ENCODE measurements around the gene CALN1.
"Not testable (repeated sequence)": the region's sequence is repeated elsewhere in the genome, so short reads cannot be mapped to it uniquely, and the experiment has no call there.

The CALN1 gene

DNA sequence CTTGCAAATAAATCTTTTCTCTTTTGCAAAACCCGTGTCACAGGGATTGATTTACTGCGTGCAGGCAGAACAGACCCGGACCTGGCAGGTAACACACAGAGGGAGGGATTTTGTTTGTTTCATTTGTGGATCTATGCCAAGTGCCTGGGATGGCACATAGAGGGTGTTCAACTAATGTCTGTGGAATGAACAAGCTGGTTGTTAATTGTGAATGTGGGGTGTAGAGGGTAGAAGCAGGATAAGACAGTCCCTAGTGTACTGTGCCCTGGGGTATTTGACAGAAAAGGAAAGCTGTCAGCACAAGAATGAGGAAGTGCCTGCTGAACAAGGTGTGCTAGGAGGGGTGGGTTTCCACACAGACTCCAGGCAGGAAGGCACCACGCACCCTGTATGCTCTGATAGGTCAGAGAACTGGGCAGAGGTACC is 331.8 kb downstream of the CALN1 start:
- DNase-seq, result no peak

DNA sequence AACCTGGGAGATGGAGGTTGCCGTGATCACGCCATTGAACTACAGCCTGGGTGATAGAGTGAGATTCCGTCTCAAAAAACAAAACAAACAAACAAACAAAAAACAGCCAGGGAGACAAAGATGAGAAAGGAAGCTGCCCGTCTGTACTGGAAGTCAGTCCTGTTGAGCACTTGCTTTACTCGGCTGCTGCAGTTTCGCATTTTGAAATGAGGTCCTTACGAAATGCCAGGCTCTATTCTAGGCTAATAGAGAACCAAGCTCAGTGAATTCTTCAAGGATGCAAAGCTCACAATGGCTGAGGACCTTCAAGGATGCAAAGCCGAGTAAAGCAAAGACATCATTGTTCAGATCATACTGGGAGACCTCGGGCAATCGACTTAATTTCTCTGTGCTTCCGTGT is 333.3 kb downstream of the CALN1 start:
- no peak for DNase-seq

DNA sequence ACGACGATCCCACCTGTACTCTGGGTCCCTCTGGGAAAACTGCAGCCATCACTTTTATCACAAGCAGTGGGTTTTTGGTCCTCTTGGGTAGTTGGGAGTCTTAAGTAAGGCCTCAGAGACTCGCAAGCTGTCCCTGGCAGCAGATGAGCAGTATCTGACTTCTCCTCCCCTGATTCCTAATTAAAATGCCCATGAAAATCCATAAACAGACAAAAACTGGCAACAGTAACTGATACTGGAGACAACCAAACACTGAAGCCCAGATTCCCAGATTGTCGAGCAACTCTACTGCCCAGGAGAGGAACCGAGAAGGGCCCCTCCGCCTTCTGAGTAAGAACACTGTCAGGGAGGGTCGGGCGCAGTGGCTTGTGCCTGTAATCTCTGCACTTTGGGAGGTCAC is 333.8 kb downstream of the CALN1 start:
- no peak for DNase-seq

DNA sequence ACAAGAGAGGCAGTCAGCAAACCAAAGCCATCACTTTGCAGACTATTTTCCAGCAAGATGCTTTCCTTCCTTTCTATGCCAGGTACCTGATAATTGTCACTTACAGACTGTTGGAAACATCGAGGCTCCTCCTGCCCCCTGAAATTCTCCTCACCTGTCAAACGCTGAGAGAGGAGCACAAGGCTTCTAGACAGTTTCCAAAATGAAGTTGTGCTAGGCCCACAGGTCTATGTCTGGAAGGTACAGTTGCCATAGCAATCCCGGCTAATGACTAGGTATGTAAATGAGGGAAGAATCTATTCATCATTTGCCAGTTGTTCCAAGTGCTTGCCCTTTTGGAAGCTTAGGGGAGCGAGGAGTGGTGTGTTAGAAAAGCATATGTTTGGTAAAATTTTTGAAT is 334.4 kb downstream of the CALN1 start:
- no peak for DNase-seq

DNA sequence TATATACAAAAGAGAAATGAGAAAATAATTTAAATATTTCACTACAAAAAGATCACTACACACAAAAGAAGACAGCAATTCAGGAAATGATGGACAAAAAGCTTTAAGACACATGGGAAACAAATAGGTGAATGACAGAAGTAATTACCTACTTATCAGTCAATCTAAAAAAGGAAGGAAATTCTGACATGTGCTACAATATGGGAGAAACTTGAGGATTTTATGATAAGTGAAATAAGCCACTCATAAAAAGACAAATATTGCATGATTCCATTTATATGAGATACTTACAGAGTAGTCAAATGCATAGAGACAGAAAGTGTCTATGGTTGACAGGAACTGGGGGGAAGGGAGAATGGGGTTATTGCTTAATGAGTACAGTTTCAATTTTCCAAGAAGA is 339.2 kb downstream of the CALN1 start:
- DNase-seq, result no peak

DNA sequence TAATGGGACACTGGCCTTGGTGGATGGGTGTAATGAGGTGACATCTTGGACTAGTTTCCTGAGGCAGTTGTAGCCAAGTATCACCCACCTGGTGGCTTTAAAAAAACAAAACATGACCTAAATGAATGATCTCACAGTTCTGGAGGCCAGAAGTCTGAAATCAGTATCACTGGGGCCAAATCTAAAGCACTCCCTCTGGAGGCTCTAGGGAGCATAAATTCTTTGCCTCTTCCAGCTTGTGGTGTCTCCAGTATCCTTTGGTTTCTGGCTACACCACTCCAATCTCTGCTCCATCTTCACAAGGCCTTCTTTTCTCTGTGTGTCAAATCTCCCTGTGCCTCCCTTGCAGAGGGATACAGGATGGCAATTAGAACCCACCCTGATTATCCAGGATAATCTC is 342.9 kb downstream of the CALN1 start:
- no peak for DNase-seq

DNA sequence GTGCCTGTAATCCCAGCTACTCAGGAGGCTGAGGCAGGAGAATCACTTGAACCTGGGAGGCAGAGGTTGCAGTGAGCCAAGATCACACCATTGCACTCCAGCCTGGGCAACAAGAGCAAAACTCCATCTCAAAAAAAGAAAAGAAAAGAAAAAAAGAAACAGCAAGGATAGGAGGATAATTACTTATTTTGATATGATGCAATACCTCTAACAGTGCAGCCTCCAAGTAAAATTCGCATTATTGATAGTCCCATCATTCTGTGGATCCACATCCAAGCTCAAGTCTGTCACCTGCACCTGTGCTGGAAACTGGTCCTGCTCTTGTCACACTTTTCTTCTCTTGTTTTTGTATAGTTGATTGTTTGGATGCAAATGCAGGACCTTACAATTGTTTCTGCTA is 346.4 kb downstream of the CALN1 start:
- DNase-seq, result not testable (repeated sequence)

DNA sequence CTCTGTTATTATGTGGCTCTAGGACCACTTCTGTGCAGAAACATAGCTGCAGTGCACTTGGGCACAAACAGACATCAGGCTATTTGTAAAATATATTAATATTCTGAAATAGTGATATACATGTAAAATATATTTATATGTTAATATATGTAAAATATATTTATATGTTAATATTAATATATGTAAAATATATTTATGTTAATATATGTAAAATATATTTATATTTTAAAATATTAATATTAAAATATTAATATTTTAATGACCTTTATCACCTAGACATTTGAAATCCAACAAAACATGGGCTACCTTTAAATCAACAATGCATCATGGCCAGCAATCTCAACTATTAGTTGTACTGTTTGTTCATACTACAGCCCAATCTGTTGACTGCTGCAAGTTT is 347.2 kb downstream of the CALN1 start:
- DNase-seq, result no peak

DNA sequence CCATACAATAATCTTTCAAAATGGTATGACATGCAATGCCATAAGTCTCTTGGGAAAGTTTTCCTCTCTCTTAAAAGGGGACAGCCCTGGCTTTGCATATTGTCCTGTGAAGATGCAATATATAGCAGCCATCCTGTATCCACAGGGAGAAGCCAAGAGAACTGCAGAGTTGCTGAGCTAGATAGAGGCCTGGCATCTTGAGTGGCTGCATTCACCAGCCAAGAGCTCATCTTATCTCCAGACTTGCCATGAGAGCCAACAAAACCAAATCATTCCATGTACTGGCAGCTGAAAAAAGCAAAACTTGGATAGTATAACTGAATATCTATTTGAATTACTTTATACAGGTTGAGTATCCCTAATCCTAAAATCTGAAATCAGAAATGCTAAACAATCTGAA is 348.8 kb downstream of the CALN1 start:
- no peak for DNase-seq

DNA sequence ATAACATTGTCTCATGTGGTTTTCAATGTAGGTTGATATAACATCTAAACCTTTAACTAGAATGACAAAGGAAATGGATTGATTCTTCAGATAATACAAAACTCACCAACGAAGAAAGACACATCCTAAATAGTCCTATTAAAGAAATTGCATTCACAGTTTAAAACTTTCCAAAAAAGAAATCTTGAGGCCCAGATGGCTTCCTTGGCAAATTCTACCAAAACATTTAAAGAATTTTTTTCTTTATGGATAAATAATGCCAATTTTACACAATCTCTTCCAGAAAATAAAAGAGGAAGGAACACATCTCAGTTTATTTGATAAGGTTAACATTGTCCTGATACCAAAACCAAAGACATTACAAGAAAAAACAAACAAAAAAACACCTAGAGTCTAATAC is 349.5 kb downstream of the CALN1 start:
- no peak for DNase-seq

DNA sequence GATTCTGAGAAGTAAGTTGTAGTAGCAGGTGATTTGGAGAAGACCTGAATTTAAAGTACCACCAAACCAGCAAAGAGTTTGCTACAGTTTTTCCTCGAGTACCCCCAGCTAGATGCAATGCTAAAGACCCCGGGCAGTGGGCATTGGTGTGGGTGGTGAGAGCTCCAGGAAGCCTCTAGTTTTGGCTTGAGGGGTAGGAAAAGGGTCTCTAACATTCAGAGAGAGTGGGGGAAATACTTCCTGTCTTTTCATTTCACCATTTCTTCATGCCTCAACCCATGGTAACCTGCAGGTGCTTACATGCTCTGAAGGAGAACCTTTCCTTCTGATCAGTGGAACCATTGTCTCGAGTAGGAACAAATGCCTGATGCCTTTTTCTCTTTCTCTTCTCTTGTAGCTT is 352.2 kb downstream of the CALN1 start:
- no peak for DNase-seq

DNA sequence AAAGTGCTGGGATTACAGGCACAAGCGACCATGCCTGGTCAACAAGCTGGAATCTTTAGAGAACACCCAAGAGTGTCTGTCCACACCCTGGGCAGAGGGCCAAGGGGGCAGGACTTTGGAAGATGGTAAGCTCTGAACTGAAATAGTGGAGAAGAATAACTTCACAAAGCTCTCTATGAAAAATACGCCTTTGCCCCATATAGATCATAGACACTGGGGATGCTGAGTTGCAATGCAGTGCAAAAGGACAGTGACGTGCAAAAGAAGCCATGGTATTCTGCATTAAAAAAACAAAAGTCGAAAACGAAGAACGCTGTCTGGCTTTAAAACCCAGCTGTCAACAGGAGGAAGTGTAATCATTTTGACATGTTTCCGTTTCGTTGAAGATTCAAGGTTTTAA is 353.6 kb downstream of the CALN1 start:
- no peak for DNase-seq

DNA sequence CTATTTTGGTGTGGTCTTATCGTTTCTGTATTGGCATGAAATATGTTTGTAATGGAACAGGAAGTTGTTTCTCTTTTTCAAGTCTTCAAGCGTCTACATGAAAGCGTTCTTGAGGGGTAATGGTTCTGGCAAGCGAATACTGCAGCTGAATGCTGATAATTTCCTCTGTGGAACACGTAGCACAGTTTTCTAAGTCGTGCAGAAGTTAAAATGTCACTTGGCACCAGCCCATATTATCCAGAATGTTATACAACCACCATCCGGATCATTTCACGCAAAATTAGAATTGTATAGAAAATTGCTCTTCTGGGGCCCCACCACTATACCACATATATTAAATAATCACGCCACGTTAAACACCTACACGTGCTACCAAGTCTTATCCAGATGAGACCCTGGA is 354.3 kb downstream of the CALN1 start:
- no peak for DNase-seq

DNA sequence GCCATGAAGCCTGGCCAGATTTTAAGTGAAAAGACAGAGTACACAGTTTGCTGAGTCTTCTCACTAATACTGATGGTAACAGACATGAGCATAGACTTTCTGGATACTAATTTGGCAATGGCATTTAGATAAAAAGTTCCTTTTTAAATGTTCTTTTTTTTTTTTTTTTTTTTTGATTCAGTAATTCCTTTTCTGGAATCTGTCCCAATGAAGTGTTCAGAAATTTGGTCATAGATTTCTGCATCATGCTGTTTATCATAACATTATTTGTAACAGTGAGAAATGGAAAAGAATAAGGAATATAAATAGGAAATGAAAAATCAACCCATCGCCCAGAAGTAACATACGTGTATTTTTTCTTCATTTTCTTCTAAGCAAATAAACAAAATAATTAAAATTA is 354.9 kb downstream of the CALN1 start:
- DNase-seq, result no peak

DNA sequence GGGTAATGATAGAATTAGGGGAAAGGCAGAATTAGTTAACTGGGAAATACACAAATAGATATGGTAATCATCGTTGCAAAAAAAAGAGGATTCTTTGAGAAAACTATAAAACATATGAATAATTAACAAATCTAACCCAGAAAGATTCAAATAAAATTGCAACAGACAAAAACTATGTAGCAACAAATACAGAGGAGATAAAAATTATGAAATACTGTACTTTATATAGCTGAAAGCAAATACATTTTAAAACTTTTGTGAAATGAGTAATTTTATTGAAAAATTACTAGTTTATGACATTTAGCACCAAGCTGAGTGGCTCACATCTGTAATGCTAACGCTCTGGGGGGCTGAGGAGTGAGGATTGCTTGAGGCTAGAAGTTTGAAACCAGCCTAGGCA is 356.7 kb downstream of the CALN1 start:
- no peak for DNase-seq

DNA sequence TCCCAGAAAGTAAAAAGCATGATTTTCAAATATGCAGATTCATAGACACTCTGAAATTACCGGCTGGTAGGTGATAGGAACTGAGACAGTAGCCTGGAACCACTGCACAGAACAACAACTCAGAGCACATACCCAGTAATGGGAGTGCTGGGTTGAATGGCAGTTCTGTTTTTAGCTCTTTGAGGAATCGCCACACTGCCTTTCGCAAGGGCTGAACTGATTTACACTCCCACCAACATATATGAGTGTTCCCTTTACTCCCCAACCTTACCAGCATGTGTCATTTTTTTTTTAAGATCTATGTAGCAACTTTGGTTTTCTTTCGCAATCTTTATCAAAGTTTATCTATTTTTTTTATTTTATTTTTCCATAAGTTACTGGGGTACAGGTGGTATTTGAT is 358.8 kb downstream of the CALN1 start:
- DNase-seq, result no peak

DNA sequence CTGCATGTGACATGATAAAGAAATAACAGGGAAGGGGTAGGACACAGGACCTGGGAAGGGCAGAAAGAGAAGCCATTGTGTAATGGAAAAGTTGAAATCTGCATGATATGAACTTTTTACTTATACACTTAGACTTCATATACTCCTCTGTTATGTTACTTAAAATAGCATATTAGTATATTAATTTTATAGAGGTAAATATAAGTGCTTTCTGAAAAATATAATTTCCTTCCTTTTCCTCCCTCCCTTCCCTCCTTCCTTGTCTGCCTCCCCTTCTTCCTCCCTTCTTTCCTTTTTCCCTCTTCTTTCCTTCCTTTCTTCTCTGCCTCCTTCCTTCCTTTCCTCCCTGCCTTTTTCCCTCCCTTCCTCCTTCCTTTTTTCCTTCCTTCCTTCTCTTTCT is 363.7 kb downstream of the CALN1 start:
- no peak for DNase-seq

DNA sequence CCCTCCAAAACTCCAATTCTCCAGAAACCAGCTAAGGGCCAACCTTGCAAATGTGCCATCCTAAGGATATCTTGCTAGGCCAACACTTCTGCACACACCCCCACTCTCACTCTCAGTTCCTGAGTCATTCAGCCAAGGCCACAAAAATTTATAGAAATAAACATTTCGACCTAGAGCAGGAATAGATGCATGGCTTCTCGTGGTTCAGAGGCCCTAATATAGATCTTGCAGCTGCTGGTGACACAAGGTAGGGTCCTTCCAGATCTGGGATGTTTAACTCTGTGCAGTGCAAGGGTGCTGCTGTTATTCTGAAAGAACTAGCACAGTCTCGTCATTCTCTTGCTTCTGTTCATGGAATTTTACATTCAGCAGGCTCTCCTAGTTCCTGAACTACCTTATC is 369.3 kb downstream of the CALN1 start:
- DNase-seq, result no peak

DNA sequence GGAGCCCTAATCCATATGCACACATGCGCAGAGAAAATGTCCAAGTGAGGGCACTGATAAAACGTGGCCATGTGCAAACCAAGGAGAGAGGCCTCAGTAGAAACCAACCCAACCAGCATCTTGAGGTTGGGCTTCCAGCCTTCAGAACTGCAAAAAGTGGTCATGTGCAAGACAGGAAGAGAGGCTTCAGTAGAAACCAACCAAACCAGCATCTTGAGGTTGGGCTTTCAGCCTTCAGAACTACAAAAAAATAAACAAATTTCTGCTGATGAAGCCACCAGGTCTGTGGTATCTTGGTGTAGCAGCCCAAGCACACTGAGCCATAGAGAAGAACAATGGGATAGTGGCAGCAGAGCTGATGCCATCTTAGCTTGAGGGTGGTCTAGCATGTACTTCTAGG is 371.5 kb downstream of the CALN1 start:
- DNase-seq, result no peak

DNA sequence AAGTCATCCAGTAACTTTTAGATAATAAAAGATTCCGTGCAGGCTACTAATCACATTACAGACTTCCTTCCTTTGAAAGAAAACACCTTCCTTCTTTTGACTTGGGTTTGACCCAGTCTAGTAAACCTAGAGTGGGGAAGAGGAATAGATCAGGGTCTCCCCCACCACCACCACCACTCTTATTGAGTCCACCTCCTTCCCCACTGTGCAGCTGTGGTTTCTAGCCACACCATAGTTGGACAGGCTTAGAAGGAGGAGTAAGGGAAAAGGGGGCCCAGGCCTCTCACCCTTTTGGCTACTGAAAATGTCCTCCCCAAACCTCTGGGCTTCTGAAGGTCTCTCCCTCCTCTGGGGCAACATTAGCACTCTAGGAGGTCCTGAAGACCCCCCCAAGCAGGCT is 372.7 kb downstream of the CALN1 start:
- no peak for DNase-seq

DNA sequence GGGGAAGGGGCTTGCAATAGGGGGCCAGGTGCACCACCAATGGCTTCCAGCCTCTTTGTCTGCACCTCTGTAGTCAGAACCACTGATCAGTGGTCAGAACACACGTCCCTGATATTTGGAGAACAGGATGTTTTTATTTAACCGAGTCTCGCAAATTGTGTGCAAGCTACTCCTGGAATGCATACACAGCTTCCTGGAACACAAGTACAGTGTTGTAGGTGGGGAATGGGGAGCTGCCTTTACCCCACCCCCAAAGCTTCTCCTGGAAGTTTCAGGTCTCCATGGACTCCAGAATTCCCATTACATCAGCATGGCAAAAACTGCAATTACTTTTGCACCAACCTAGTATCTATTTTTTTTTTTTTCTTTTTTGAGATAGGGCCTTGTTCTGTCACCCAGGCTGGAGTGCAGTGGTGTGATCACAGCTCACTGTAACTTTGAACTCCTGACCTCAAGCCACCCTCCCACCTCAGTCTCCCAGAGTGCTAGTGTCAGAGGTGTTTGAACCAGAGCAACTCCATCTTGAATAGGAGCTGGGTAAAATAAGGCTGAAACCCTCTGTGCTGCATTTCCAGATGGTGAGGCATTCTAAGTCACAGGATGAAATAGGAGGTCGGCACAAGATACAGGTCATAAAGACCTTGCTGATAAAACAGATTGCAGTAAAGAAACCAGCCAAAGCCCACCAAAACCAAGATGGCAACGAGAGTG is 374.0 kb downstream of the CALN1 start:
- DNase-seq, result no peak

DNA sequence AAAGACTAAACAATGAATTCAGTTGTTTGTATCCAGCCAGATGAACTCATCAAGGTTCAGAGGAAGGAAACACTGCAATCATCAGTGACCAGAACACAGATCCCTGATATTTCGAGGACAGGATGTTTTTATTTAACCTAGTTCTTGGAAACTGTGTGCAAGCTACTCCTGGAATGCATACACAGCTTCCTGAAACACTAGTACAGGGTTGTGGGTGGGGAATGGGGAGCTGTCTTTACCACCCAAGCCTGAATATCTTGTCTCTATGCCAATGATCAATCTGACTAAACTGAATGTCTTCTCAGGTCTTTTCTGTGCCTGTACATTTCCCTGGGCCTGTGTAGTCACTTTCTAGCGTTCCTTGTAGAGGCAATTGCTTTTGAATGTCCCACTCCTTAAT is 374.6 kb downstream of the CALN1 start:
- no peak for DNase-seq

DNA sequence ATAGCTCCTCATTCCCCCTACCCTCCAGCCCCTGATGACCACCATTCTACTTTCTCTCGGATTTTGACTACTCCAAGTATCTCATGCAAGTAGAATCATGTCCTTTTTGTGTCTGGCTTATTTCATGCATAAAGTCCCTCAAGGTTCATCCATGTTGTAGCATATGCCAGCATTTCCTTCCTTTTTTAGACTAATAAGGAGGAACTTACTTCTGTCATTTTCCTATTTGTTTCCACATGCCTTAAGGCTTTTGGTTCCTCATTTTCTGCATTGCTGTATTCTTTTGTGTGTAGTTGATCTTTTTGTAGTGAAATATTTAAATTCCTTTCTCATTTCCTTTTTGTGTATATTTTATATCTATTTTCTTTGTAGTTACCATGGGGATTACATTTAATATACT is 376.9 kb downstream of the CALN1 start:
- DNase-seq, result no peak

DNA sequence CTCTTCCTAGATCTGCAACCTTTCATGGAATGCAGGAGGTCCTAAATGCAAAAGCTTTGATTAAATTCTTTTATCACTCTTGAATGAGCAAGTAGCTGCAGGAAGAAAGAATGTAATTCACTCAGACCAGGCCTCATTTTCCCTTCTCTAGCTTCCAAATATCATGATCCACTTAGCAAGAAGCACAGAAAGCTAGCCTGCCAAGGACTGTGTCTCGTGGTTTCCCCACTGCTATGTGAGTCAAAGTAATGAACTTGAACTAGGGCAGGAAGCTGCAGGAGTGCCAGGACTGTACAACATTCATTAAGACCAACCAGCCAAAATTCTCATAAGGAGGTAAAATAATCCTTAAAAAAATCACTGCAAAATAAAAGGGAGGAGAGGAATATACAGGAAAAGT is 379.2 kb downstream of the CALN1 start:
- DNase-seq, result no peak

DNA sequence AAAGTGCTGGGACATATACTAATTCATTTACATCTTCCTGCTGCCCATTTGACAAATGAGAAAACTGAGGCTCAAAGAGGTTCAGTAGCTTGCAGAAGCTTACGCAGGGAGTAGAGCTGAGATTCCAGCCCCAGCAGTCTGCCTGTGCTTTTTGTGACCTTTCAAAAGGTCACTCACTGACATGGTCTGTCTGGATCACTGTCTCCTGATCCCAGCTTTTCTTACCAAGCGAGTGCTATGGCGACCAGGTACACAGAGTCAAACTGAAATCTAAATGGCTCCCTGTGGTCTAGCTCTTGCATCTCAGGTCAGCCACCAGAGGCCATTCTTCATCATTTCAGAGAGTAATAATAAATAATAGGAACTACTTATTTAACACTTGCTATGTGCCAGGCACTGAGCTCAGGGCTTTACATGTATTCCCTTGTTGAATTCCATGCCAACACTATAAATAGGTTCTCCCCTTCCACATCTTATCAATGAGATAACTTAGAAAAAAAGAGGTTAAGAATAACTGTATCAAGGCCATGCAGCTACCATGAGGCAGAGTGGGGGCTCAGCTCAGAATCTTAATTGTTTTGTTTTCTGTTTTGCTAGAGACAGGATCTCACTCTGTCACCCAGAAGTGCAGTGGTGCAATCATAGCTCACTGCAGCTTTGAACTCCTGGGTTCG is 381.0 kb downstream of the CALN1 start:
- no peak for DNase-seq
